ENCODE measurements around the gene RYR3. TPM values are rescaled to one million over a fixed set of nuclear protein-coding genes. Genes with fewer than 3 reads are reported as not detected.

RYR3 gene
- polyA plus RNA-seq, 1 donor = 6.5 TPM

GRCh38 chr15:33344530-33344929, 33.8 kb downstream of the RYR3 start:
- H3K9me3 ChIP-seq (ENCODE audit: control insufficient read depth, low read depth, low read length) = no peaks in the 10 kb centered on the region
- H3K27me3 ChIP-seq (ENCODE audit: control insufficient read depth, insufficient read depth, low read length) = no peaks in the 10 kb centered on the region
- no peaks in the 10 kb centered on the region for H3K4me1 ChIP-seq (ENCODE audit: control insufficient read depth, insufficient read depth, low read length)
- no peaks in the 10 kb centered on the region for H3K36me3 ChIP-seq (ENCODE audit: control insufficient read depth, insufficient read depth, low read length)
- no peak for DNase-seq
- no CpG with 5 or more reads among the region's 1 CpG for WGBS (ENCODE audit: insufficient coverage, low lambda C conversion rate)
- no peak overlapping the region for H3K27ac ChIP-seq (ENCODE audit: low read length)
- no peak overlapping the region for H3K4me3 ChIP-seq (ENCODE audit: low read length)

- no CpG with 5 or more reads among the region's 1 CpG for WGBS (ENCODE audit: insufficient coverage, low lambda C conversion rate)
Observed at GRCh38 chr15:33354411-33354810, 43.6 kb downstream of the RYR3 start.

GRCh38 chr15:33357845-33358244, 47.1 kb downstream of the RYR3 start:
- Histone ChIP-seq H3K4me1 (ENCODE audit: control insufficient read depth, insufficient read depth, low read length) (no peaks in the 10 kb centered on the region), H3K4me3 (ENCODE audit: low read length) (no peak overlapping the region), H3K36me3 (ENCODE audit: control insufficient read depth, insufficient read depth, low read length) (no peaks in the 10 kb centered on the region)

More at GRCh38 chr15:33354411-33354810, 43.6 kb downstream of the RYR3 start:
- Histone ChIP-seq H3K9me3 (ENCODE audit: control insufficient read depth, low read depth, low read length) (no peaks in the 10 kb centered on the region), H3K27ac (ENCODE audit: low read length) (no peak overlapping the region), H3K36me3 (ENCODE audit: control insufficient read depth, insufficient read depth, low read length) (no peaks in the 10 kb centered on the region), H3K4me1 (ENCODE audit: control insufficient read depth, insufficient read depth, low read length) (no peaks in the 10 kb centered on the region), H3K4me3 (ENCODE audit: low read length) (no peak overlapping the region), H3K27me3 (ENCODE audit: control insufficient read depth, insufficient read depth, low read length) (no peaks in the 10 kb centered on the region)
- DNase-seq = no peak

GRCh38 chr15:33358306-33358705, 47.5 kb downstream of the RYR3 start:
- Histone ChIP-seq H3K4me3 (ENCODE audit: low read length) (no peak overlapping the region), H3K9me3 (ENCODE audit: control insufficient read depth, low read depth, low read length) (no peaks in the 10 kb centered on the region), H3K36me3 (ENCODE audit: control insufficient read depth, insufficient read depth, low read length) (no peaks in the 10 kb centered on the region), H3K27me3 (ENCODE audit: control insufficient read depth, insufficient read depth, low read length) (no peaks in the 10 kb centered on the region), H3K27ac (ENCODE audit: low read length) (no peak overlapping the region), H3K4me1 (ENCODE audit: control insufficient read depth, insufficient read depth, low read length) (no peaks in the 10 kb centered on the region)
- DNase-seq = no peak
- no CpG with 5 or more reads among the region's 2 CpGs for WGBS (ENCODE audit: insufficient coverage, low lambda C conversion rate)

More at GRCh38 chr15:33357845-33358244, 47.1 kb downstream of the RYR3 start:
- Histone ChIP-seq H3K9me3 (ENCODE audit: control insufficient read depth, low read depth, low read length) (no peaks in the 10 kb centered on the region), H3K27ac (ENCODE audit: low read length) (no peak overlapping the region), H3K27me3 (ENCODE audit: control insufficient read depth, insufficient read depth, low read length) (no peaks in the 10 kb centered on the region)
- no CpG with 5 or more reads among the region's 4 CpGs for WGBS (ENCODE audit: insufficient coverage, low lambda C conversion rate)
- DNase-seq = no peak

GRCh38 chr15:33360886-33361285, 50.1 kb downstream of the RYR3 start:
- H3K9me3 ChIP-seq (ENCODE audit: control insufficient read depth, low read depth, low read length) = no peaks in the 10 kb centered on the region
- DNase-seq = peak; percentile 14 to 19
- H3K27me3 ChIP-seq (ENCODE audit: control insufficient read depth, insufficient read depth, low read length) = no peaks in the 10 kb centered on the region
- H3K4me3 ChIP-seq (ENCODE audit: low read length) = no peak overlapping the region
- WGBS (ENCODE audit: insufficient coverage, low lambda C conversion rate) = no CpG with 5 or more reads among the region's 1 CpG
- no peaks in the 10 kb centered on the region for H3K36me3 ChIP-seq (ENCODE audit: control insufficient read depth, insufficient read depth, low read length)
- no peaks in the 10 kb centered on the region for H3K4me1 ChIP-seq (ENCODE audit: control insufficient read depth, insufficient read depth, low read length)
- H3K27ac ChIP-seq (ENCODE audit: low read length) = no peak overlapping the region

- no peak for DNase-seq
- Histone ChIP-seq H3K4me3 (ENCODE audit: low read length) (no peak overlapping the region), H3K36me3 (ENCODE audit: control insufficient read depth, insufficient read depth, low read length) (no peaks in the 10 kb centered on the region), H3K4me1 (ENCODE audit: control insufficient read depth, insufficient read depth, low read length) (no peaks in the 10 kb centered on the region), H3K9me3 (ENCODE audit: control insufficient read depth, low read depth, low read length) (no peaks in the 10 kb centered on the region), H3K27me3 (ENCODE audit: control insufficient read depth, insufficient read depth, low read length) (no peaks in the 10 kb centered on the region), H3K27ac (ENCODE audit: low read length) (no peak overlapping the region)
- WGBS (ENCODE audit: insufficient coverage, low lambda C conversion rate) = no CpG with 5 or more reads among the region's 3 CpGs
Observed at GRCh38 chr15:33369941-33370622, 59.3 kb downstream of the RYR3 start.

GRCh38 chr15:33370623-33371020, 59.9 kb downstream of the RYR3 start:
- WGBS (ENCODE audit: insufficient coverage, low lambda C conversion rate) = no CpG with 5 or more reads among the region's 3 CpGs
- Histone ChIP-seq H3K9me3 (ENCODE audit: control insufficient read depth, low read depth, low read length) (no peaks in the 10 kb centered on the region), H3K4me1 (ENCODE audit: control insufficient read depth, insufficient read depth, low read length) (no peaks in the 10 kb centered on the region), H3K27ac (ENCODE audit: low read length) (no peak overlapping the region), H3K4me3 (ENCODE audit: low read length) (no peak overlapping the region), H3K36me3 (ENCODE audit: control insufficient read depth, insufficient read depth, low read length) (no peaks in the 10 kb centered on the region), H3K27me3 (ENCODE audit: control insufficient read depth, insufficient read depth, low read length) (no peaks in the 10 kb centered on the region)
- DNase-seq = no peak

GRCh38 chr15:33371159-33371558, 60.4 kb downstream of the RYR3 start:
- no peaks in the 10 kb centered on the region for H3K4me1 ChIP-seq (ENCODE audit: control insufficient read depth, insufficient read depth, low read length)
- no CpG with 5 or more reads among the region's 3 CpGs for WGBS (ENCODE audit: insufficient coverage, low lambda C conversion rate)
- no peak for DNase-seq
- no peaks in the 10 kb centered on the region for H3K27me3 ChIP-seq (ENCODE audit: control insufficient read depth, insufficient read depth, low read length)
- H3K9me3 ChIP-seq (ENCODE audit: control insufficient read depth, low read depth, low read length) = no peaks in the 10 kb centered on the region
- no peak overlapping the region for H3K27ac ChIP-seq (ENCODE audit: low read length)
- no peak overlapping the region for H3K4me3 ChIP-seq (ENCODE audit: low read length)
- no peaks in the 10 kb centered on the region for H3K36me3 ChIP-seq (ENCODE audit: control insufficient read depth, insufficient read depth, low read length)

GRCh38 chr15:33374226-33374914, 63.6 kb downstream of the RYR3 start:
- DNase-seq = peak; percentile 13 to 32

GRCh38 chr15:33375236-33375635, 64.5 kb downstream of the RYR3 start:
- H3K27ac ChIP-seq (ENCODE audit: low read length) = no peak overlapping the region
- no CpG with 5 or more reads among the region's 5 CpGs for WGBS (ENCODE audit: insufficient coverage, low lambda C conversion rate)
- DNase-seq = no peak
- H3K4me3 ChIP-seq (ENCODE audit: low read length) = no peak overlapping the region
- H3K27me3 ChIP-seq (ENCODE audit: control insufficient read depth, insufficient read depth, low read length) = no peaks in the 10 kb centered on the region
- H3K4me1 ChIP-seq (ENCODE audit: control insufficient read depth, insufficient read depth, low read length) = no peaks in the 10 kb centered on the region
- no peaks in the 10 kb centered on the region for H3K36me3 ChIP-seq (ENCODE audit: control insufficient read depth, insufficient read depth, low read length)
- no peaks in the 10 kb centered on the region for H3K9me3 ChIP-seq (ENCODE audit: control insufficient read depth, low read depth, low read length)

More at GRCh38 chr15:33374226-33374914, 63.6 kb downstream of the RYR3 start:
- no peaks in the 10 kb centered on the region for H3K9me3 ChIP-seq (ENCODE audit: control insufficient read depth, low read depth, low read length)
- H3K27me3 ChIP-seq (ENCODE audit: control insufficient read depth, insufficient read depth, low read length) = no peaks in the 10 kb centered on the region
- no peak overlapping the region for H3K4me3 ChIP-seq (ENCODE audit: low read length)
- no peak overlapping the region for H3K27ac ChIP-seq (ENCODE audit: low read length)
- no peaks in the 10 kb centered on the region for H3K36me3 ChIP-seq (ENCODE audit: control insufficient read depth, insufficient read depth, low read length)
- no CpG with 5 or more reads among the region's 5 CpGs for WGBS (ENCODE audit: insufficient coverage, low lambda C conversion rate)
- no peaks in the 10 kb centered on the region for H3K4me1 ChIP-seq (ENCODE audit: control insufficient read depth, insufficient read depth, low read length)

Data from large intestine (tissue), 3 donors.